Gastrocnemius medialis (tissue), 4 donors: ENCODE results near the gene INSIG1.

Experiments
- CTCF ChIP-seq, 5 experiments: fragments of 450-650 bp in 3 of 5; fragments of 200-600 bp in 2 of 5; sonication (generic) in 2 of 5; IDR thresholded peaks in 4 of 5; conservative IDR thresholded peaks in 1 of 5; 1 replicate in 4 of 5; 2 replicates in 1 of 5; pipeline ENCODE4 v1.5.1; 2016 to 2019; ENCODE audit warnings: antibody characterized with exemption in 5 of 5, mild to moderate bottlenecking in 3 of 5, moderate library complexity in 3 of 5
- POLR2A ChIP-seq, 2 donors: fragments of 450-650 bp; IDR thresholded peaks; one replicate each; pipeline ENCODE4 v1.6.1; 2017; ENCODE audit warnings: antibody characterized with exemption in 2 of 2, mild to moderate bottlenecking in 2 of 2, moderate library complexity in 2 of 2

- no peak for TF ChIP-seq CTCF (IDR thresholded peaks at IDR 0.05 in 4 of 5, conservative IDR thresholded peaks at IDR 0.05 in 1 of 5)
- no peak for TF ChIP-seq POLR2A (IDR thresholded peaks at IDR 0.05)
Measured at GRCh38 chr7:155278921-155279320, 18.8 kb upstream of the INSIG1 start.
